AG09319 (cell line): Measurements from ENCODE around the gene SORBS2.
"Not testable (repeated sequence)": the region's sequence is repeated elsewhere in the genome, so short reads cannot be mapped to it uniquely, and the experiment has no call there.

Source experiments
- DNase-seq: peaks from one replicate; pipeline ENCODE4 v3.0.0-alpha.2; 2010; ENCODE audit warnings: low read depth; ENCODE audit errors: extremely low read depth
- TF ChIP-seq, protein P1 (sequence below): IDR thresholded peaks from 2 replicates; pipeline ENCODE4 v1.5.1; 2011; ENCODE audit warnings: low read depth, mild to moderate bottlenecking, inconsistent platforms, low read length, moderate library complexity

The SORBS2 gene, protein sequence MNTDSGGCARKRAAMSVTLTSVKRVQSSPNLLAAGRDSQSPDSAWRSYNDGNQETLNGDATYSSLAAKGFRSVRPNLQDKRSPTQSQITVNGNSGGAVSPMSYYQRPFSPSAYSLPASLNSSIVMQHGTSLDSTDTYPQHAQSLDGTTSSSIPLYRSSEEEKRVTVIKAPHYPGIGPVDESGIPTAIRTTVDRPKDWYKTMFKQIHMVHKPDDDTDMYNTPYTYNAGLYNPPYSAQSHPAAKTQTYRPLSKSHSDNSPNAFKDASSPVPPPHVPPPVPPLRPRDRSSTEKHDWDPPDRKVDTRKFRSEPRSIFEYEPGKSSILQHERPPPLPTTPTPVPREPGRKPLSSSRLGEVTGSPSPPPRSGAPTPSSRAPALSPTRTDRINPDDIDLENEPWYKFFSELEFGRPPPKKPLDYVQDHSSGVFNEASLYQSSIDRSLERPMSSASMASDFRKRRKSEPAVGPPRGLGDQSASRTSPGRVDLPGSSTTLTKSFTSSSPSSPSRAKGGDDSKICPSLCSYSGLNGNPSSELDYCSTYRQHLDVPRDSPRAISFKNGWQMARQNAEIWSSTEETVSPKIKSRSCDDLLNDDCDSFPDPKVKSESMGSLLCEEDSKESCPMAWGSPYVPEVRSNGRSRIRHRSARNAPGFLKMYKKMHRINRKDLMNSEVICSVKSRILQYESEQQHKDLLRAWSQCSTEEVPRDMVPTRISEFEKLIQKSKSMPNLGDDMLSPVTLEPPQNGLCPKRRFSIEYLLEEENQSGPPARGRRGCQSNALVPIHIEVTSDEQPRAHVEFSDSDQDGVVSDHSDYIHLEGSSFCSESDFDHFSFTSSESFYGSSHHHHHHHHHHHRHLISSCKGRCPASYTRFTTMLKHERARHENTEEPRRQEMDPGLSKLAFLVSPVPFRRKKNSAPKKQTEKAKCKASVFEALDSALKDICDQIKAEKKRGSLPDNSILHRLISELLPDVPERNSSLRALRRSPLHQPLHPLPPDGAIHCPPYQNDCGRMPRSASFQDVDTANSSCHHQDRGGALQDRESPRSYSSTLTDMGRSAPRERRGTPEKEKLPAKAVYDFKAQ (N-terminal part only)

DNA sequence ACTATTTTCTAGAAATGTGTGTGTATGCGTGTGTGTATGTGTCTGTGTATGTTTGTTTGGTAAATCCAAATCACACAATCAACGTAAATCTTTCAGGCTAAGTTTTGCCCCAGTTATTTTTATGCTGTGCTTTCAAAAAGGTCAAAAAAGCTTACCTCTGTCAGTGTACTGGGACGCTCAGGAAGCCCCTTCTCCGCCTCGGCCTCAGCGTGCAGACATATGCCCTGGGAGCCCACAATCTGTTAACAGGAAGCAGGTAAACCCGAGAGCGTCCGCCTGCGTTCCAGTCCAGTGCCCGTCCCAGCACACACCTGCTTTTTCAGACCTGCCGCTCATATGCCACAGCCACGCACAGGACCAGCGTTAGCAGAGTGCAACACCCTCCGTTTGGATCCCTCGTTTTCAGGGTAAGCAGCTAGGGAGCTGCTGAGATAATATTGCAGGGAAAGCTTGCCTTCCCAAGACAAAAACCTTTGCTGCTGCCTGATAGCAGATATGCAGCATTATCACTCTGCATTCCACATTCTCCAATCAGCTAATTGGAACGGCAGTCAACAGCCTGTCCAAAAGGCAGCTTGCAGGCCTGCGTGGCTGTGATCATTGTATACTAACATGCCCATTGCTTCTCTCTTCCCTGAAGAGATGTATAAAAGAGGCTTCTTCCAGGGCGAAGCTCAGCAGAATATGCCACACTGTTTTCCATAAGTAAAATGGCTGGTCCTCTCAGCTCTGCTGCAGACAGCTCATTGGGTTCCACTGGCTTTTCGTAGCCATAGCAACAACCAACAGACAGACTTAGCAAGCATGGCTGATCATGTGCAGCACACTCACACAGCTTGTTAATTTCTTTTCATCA lies at the start of gene SORBS2:
Gene SORBS2 (minus strand): TSS at position 686 of the 856 bp plus-strand sequence. CDS start 121,623 bp downstream, outside the sequence.
- TF ChIP-seq, protein P1, sequence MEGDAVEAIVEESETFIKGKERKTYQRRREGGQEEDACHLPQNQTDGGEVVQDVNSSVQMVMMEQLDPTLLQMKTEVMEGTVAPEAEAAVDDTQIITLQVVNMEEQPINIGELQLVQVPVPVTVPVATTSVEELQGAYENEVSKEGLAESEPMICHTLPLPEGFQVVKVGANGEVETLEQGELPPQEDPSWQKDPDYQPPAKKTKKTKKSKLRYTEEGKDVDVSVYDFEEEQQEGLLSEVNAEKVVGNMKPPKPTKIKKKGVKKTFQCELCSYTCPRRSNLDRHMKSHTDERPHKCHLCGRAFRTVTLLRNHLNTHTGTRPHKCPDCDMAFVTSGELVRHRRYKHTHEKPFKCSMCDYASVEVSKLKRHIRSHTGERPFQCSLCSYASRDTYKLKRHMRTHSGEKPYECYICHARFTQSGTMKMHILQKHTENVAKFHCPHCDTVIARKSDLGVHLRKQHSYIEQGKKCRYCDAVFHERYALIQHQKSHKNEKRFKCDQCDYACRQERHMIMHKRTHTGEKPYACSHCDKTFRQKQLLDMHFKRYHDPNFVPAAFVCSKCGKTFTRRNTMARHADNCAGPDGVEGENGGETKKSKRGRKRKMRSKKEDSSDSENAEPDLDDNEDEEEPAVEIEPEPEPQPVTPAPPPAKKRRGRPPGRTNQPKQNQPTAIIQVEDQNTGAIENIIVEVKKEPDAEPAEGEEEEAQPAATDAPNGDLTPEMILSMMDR, result no peak
- DNase-seq, result no peak

DNA sequence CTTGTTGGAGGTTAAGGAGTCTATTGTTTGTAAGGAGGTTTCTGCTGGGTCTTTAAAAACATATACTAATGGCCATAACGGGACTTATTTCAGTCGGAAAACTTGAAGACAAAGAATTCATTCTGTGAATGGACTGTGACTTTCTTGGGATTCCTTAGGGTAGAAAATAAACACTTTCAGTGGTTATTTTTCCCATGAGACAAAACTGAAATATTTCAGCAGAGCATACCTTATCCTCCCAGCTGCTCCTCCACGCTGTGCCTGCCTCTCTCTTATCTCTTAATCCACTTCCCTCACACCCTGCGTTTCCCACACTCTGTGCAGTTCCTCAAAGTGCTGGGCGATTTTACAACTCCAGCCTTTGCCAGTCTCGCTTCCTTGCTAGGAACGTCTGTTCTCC lies 47.1 kb upstream of the SORBS2 start:
- TF ChIP-seq, protein P1, result no peak
- no peak for DNase-seq

DNA sequence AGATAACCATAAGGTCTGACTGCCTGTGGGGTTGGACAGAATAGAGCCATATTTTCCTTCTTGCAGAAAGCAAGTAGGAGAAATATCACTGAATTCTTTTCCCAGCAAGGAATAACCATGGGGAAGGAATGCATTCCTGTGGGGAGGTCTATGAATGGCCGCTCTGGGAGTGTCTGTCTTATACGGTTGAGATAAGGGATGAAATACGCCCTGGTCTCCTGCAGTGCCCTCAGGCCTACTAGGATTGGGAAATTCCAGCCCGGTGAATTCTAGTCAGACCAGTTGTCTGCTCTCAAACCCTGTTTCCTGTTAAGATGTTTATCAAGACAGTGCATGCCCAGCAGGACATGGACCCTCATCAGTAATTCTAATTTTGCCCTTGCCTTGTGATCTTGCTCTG lies 45.6 kb upstream of the SORBS2 start:
- DNase-seq, result not testable (repeated sequence)

DNA sequence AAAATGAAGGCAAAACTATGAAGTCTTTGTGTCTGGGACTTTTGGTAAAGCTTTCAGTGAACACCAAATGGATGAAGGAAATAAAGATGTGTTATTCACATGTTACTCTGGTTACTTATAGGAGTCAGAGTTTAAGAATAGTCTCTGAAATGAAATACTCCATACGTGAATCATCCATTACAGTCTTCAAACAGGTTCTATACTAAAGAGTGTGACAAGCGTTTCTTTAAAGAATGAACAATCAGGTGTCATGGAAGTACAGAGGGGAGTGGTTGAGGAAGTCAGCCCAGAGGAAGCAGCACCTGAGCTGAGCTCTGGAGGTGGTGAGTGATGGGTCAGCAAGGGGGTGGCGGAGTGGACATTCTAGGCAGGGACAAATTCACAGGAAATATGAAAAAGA lies 41.8 kb upstream of the SORBS2 start:
- TF ChIP-seq, protein P1, result no peak
- DNase-seq, result no peak

DNA sequence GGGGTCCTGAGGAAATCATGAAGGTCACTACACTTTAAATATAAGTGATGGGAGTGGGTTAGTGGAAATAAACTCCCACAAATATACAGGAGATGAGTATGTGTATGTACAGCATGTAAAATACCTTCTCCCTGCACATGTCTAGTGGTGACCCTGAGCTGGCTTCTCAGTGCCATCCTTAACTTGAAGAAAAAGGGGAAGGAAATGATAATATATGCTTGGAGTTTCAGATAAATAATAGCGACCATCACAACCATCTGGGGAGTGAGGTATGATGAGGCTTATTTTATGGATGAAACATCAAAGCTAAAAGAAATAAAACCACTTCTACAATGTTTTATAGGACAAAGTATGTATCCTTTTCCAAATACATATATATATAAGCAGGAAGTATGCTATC lies 41.0 kb upstream of the SORBS2 start:
- no peak for DNase-seq
- TF ChIP-seq, protein P1, result no peak

DNA sequence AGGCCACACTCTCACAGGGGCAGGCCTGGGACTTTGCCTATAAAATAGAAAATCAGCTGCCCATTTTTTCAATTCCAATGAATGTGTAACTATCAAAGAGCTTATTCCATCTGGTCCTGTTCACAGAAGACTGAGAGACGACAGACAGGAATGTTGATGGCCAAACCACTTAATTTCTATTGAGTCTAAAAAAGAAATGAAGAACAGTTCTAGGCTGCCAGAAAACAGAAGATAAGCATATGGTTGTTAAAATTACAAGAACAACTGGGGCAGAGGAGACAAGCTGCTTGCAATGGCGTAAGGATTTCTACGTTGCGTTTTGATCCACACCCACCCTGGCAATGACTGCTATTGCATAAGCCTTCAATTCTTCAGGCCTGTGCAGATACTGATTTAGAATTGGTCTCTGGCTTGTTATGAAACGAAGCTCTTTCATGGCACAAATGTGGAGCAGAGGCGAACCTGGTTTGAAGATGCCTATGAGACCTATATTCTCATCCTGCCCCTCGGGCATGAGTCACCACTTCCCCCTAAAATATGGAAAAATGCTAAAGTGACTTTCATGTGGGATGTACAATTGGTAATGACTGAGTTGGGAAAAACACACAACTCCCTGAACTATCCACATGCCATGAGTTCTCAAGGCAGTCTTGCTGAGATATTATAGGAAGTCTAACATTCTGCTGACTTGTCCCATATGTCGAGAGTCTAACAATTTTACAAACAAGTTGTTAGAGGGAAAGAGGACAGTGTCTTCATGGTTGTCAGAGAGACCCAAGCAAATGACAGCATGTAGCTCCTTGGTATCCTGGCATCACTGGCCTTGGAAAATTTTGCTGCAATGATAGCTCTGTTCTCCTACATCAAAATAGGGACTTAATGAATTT lies 37.9 kb upstream of the SORBS2 start:
- TF ChIP-seq, protein P1, result no peak
- DNase-seq, result no peak
